IMR-90 (cell line): Measurements from ENCODE around the gene LCNL1. TPM values are rescaled to one million over a fixed set of nuclear protein-coding genes. Genes with fewer than 3 reads are reported as not detected.

Experiments used
- ATAC-seq: fragments of 200-7000 bp; cut with Tn5 transposase; 2 replicates; pipeline ENCODE4 v1.9.1; 2020; ENCODE audit warnings: low read depth, mild to moderate bottlenecking, moderate library complexity
- BruUV-seq: library from RNA; stranded (reverse); fragments of 400-500 nt; replicated peaks from 2 replicates; lab custom pipeline; 2021; lab: Mats Ljungman, UMichigan
- CTCF ChIA-PET: fragments of 300-600 bp; formaldehyde crosslinking; extraction: SDS; loops from one replicate; lab custom pipeline; 2021; ENCODE audit warnings: antibody characterized with exemption; lab: Yijun Ruan, JAX
- POLR2A ChIA-PET: fragments of 300-600 bp; sonication (Branson Sonifier 250); formaldehyde crosslinking; loops from one replicate; lab custom pipeline; 2022; ENCODE audit warnings: antibody characterized with exemption; ENCODE audit not compliant: unreplicated experiment; lab: Charles Lee
- DNase-seq: peaks from one replicate; pipeline ENCODE4 v3.0.0; 2013
- H2AFZ ChIP-seq: replicated peaks from 2 replicates; pipeline ENCODE3; 2013; ENCODE audit warnings: low read length, mild to moderate bottlenecking; ENCODE audit not compliant: poor library complexity
- H2AK5ac ChIP-seq: 2 replicates; pipeline ENCODE4 v1.6.1; 2013; ENCODE audit warnings: low read depth, low read length, inconsistent platforms
- H2AK9ac ChIP-seq: replicated peaks from 2 replicates; pipeline ENCODE3; 2013; ENCODE audit warnings: mild to moderate bottlenecking, low read depth, low read length, moderate library complexity; ENCODE audit not compliant: poor library complexity
- H2BK120ac ChIP-seq: 2 replicates; pipeline ENCODE4 v1.6.1; 2013; ENCODE audit warnings: low read depth, low read length, inconsistent platforms
- H2BK15ac ChIP-seq: 3 replicates; pipeline ENCODE4 v1.6.1; 2013; ENCODE audit warnings: low read depth, low read length, inconsistent platforms
- H2BK20ac ChIP-seq: 2 replicates; pipeline ENCODE4 v1.6.1; 2013; ENCODE audit warnings: low read depth, mild to moderate bottlenecking, inconsistent platforms, low read length, moderate library complexity
- H2BK5ac ChIP-seq: 2 replicates; pipeline ENCODE4 v1.6.1; 2013; ENCODE audit warnings: mild to moderate bottlenecking, low read depth, low read length, inconsistent platforms; ENCODE audit not compliant: poor library complexity, severe bottlenecking
- H3K14ac ChIP-seq: replicated peaks from 2 replicates; pipeline ENCODE4 v1.6.1; 2013; ENCODE audit warnings: low read depth, low read length, inconsistent platforms
- H3K18ac ChIP-seq: 2 replicates; pipeline ENCODE4 v1.6.1; 2013; ENCODE audit warnings: low read depth, low read length, control low read depth
- H3K23ac ChIP-seq: 2 replicates; pipeline ENCODE4 v1.6.1; 2013; ENCODE audit warnings: low read depth, low read length, inconsistent platforms
- H3K27ac ChIP-seq: 2 replicates; pipeline ENCODE4 v1.5.1; 2013; ENCODE audit warnings: mild to moderate bottlenecking, control low read depth, low read length; ENCODE audit not compliant: insufficient read depth
- H3K27me3 ChIP-seq: 2 replicates; pipeline ENCODE4 v1.6.1; 2013; ENCODE audit warnings: low read length; ENCODE audit not compliant: control insufficient read depth, insufficient read depth
- H3K36me3 ChIP-seq: 2 replicates; pipeline ENCODE4 v1.6.1; 2013; ENCODE audit warnings: low read length, mixed read lengths; ENCODE audit not compliant: control insufficient read depth, insufficient read depth
- H3K4ac ChIP-seq: 2 replicates; pipeline ENCODE4 v1.6.1; 2013; ENCODE audit warnings: low read depth, low read length, inconsistent platforms
- H3K4me1 ChIP-seq: 2 replicates; pipeline ENCODE4 v1.6.1; 2013; ENCODE audit warnings: low read length, mixed read lengths; ENCODE audit not compliant: control insufficient read depth, insufficient read depth
- H3K4me2 ChIP-seq: 2 replicates; pipeline ENCODE4 v1.6.1; 2013; ENCODE audit warnings: low read depth, mild to moderate bottlenecking, control low read depth, low read length, moderate library complexity
- H3K4me3 ChIP-seq: 2 replicates; pipeline ENCODE4 v1.5.1; 2013; ENCODE audit warnings: low read depth, mild to moderate bottlenecking, control low read depth, low read length, moderate library complexity; ENCODE audit not compliant: insufficient read depth
- H3K56ac ChIP-seq: 2 replicates; pipeline ENCODE4 v1.6.1; 2013; ENCODE audit warnings: low read length, inconsistent platforms; ENCODE audit not compliant: insufficient read depth; ENCODE audit errors: extremely low read depth
- H3K79me1 ChIP-seq, 2 experiments: 2 replicates each; pipeline ENCODE4 v1.6.1; 2013; ENCODE audit warnings: low read length in 2 of 2, inconsistent platforms in 1 of 2, low read depth in 1 of 2
- H3K9ac ChIP-seq: 2 replicates; pipeline ENCODE4 v1.6.1; 2013; ENCODE audit warnings: low read depth, low read length, control low read depth
- H3K9me1 ChIP-seq: 2 replicates; pipeline ENCODE4 v1.6.1; 2013; ENCODE audit warnings: low read length, inconsistent platforms; ENCODE audit not compliant: insufficient read depth
- H3K9me3 ChIP-seq: 2 replicates; pipeline ENCODE4 v1.6.1; 2013; ENCODE audit warnings: low read length; ENCODE audit not compliant: control insufficient read depth, insufficient read depth
- H4K20me1 ChIP-seq: 2 replicates; pipeline ENCODE4 v1.6.1; 2013; ENCODE audit warnings: low read length, inconsistent platforms; ENCODE audit not compliant: insufficient read depth
- H4K5ac ChIP-seq: 2 replicates; pipeline ENCODE4 v1.6.1; 2013; ENCODE audit warnings: mild to moderate bottlenecking, low read depth, low read length, control low read depth
- H4K8ac ChIP-seq, 2 experiments: 2 replicates each; pipeline ENCODE4 v1.6.1; 2013; ENCODE audit warnings: low read depth in 2 of 2, low read length in 2 of 2, control low read depth in 1 of 2, inconsistent platforms in 1 of 2
- H4K91ac ChIP-seq: 2 replicates; pipeline ENCODE4 v1.6.1; 2013; ENCODE audit warnings: low read depth, low read length, inconsistent platforms; ENCODE audit not compliant: insufficient read depth
- BHLHE40 ChIP-seq: fragments of 150-350 bp; IDR thresholded peaks from 2 replicates; pipeline ENCODE4 v1.6.1; 2016; ENCODE audit warnings: mild to moderate bottlenecking, low read depth, low read length
- CHD1 ChIP-seq: IDR thresholded peaks from 2 replicates; pipeline ENCODE4 v1.6.1; 2012; ENCODE audit warnings: low read depth, low read length, improper control_type of control experiment
- FOS ChIP-seq: fragments of 150-350 bp; IDR thresholded peaks from 2 replicates; pipeline ENCODE4 v1.6.1; 2016; ENCODE audit warnings: low read depth, low read length
- MAFK ChIP-seq: IDR thresholded peaks from 2 replicates; pipeline ENCODE4 v1.6.1; 2012; ENCODE audit warnings: low read depth, low read length, improper control_type of control experiment
- MAZ ChIP-seq: IDR thresholded peaks from 2 replicates; pipeline ENCODE4 v1.6.1; 2012; ENCODE audit warnings: low read depth, mild to moderate bottlenecking, low read length, improper control_type of control experiment, moderate library complexity, borderline replicate concordance
- NFE2L2 ChIP-seq: fragments of 150-350 bp; IDR thresholded peaks from 2 replicates; pipeline ENCODE4 v1.6.1; 2016; ENCODE audit warnings: low read depth, mild to moderate bottlenecking, low read length
- POLR2A ChIP-seq: IDR thresholded peaks from 2 replicates; pipeline ENCODE4 v1.6.1; 2012; ENCODE audit warnings: mild to moderate bottlenecking, low read depth, low read length
- RFX5 ChIP-seq: IDR thresholded peaks from 2 replicates; pipeline ENCODE4 v1.8.0; 2012; ENCODE audit warnings: low read depth, mild to moderate bottlenecking, low read length, moderate library complexity
- SMC3 ChIP-seq: fragments of 150-350 bp; IDR thresholded peaks from 2 replicates; pipeline ENCODE4 v1.6.1; 2016; ENCODE audit warnings: low read depth, mild to moderate bottlenecking, antibody characterized with exemption, low read length, moderate library complexity
- USF2 ChIP-seq: fragments of 150-350 bp; IDR thresholded peaks from 2 replicates; pipeline ENCODE4 v1.6.1; 2017; ENCODE audit warnings: mild to moderate bottlenecking, antibody characterized with exemption, low read length, low read depth
- WGBS, 2 experiments: methylation state at CpG; one replicate each; pipeline versions ENCODE4 v1.1.5 to v1.1.7; 2013; ENCODE audit warnings: missing lambda C conversion rate in 2 of 2; ENCODE audit not compliant: insufficient read length in 1 of 2; ENCODE audit errors: extremely low coverage in 2 of 2; 5-methylcytosine and 5-hydroxymethylcytosine counted together
- dilution Hi-C: fragments of 300-500 bp; cut with HindIII; formaldehyde crosslinking; loops from one replicate; pipeline ENCODE4 v1.14.3; 2018; ENCODE audit warnings: low sequenced_read_pairs; ENCODE audit not compliant: unreplicated experiment
- in situ Hi-C: fragments of 300-500 bp; cut with MboI; formaldehyde crosslinking; loops from 3 replicates; pipeline ENCODE4 v1.14.3; 2019; ENCODE audit warnings: low sequenced_read_pairs, inconsistent platforms, mixed read lengths
- intact Hi-C: fragments of 100-400 bp; cut with micrococcal nuclease; formaldehyde crosslinking; loops from 2 replicates; pipeline ENCODE4 v1.10.0; 2022
- polyA plus RNA-seq, 3 experiments: library from polyadenylated mRNA; depleted of rRNA; stranded (reverse); fragments of >200 nt; gene quantifications; 2 replicates each; pipeline ENCODE4 v1.2.3, GENCODE V29; 2012; ENCODE audit warnings: low replicate concordance in 1 of 3
- total RNA-seq: library from RNA; depleted of rRNA; stranded (reverse); fragments of >200 nt; gene quantifications from 2 replicates; pipeline ENCODE4 v1.2.3, GENCODE V29; 2012
- TF ChIP-seq, protein P1 (sequence below): fragments of 150-350 bp; IDR thresholded peaks from 2 replicates; pipeline ENCODE4 v1.6.1; 2016; ENCODE audit warnings: low read depth, mild to moderate bottlenecking, low read length, moderate library complexity, borderline replicate concordance
- TF ChIP-seq, protein P2 (sequence below): conservative IDR thresholded peaks from 2 replicates; pipeline ENCODE4 v1.5.1; 2012; ENCODE audit warnings: mild to moderate bottlenecking, low read depth, low read length, improper control_type of control experiment

LCNL1 gene
- total and polyA plus RNA-seq, 2 of the 4 experiments (the other 2 are of a cell fraction): 0.15 TPM; not detected in 1

- in situ Hi-C loops: no loop called here
- POLR2A ChIA-PET: no interaction called here
- no peak overlapping the region for H2BK5ac ChIP-seq
- H3K9ac ChIP-seq: no peak overlapping the region
- CTCF ChIA-PET: interaction anchor here (1.0 kb wide), 1 partner anchor 50 kb away, joined by 3 read pairs; no protein-coding TSS in a partner anchor
- no peaks in the 10 kb centered on the region for H3K27me3 ChIP-seq
- H4K5ac ChIP-seq: no peak overlapping the region; the same call in 1 of the 2 replicates
- BruUV-seq: no TSS peak
- H3K4me1 ChIP-seq: peaks cover 21% of the 10 kb centered on the region
- H2AK5ac ChIP-seq: no peak overlapping the region; the same call in 1 of the 2 replicates
- intact Hi-C loops: no loop called here
- peaks cover 5% of the 10 kb centered on the region; the same call in 1 of the 2 replicates for H3K36me3 ChIP-seq
- H3K14ac ChIP-seq: no peak overlapping the region
- H3K4me3 ChIP-seq: no peak overlapping the region
- H3K27ac ChIP-seq: no peak overlapping the region
- no peak overlapping the region for H3K56ac ChIP-seq
- ATAC-seq (no peak), DNase-seq (no peak)
- H3K9me1 ChIP-seq: peaks cover 8% of the 10 kb centered on the region
- no peak overlapping the region for H2BK120ac ChIP-seq
- dilution Hi-C loops: no loop called here
- WGBS, 2 experiments: 53% methylated on average over 8 of the region's 18 CpGs; no CpG with 5 or more reads in 1 of the 2 experiments
- no peaks in the 10 kb centered on the region for H3K9me3 ChIP-seq
- H4K91ac ChIP-seq: no peak overlapping the region
- TF ChIP-seq MAFK: no peak
- TF ChIP-seq CHD1: no peak
- TF ChIP-seq BHLHE40: no peak
- TF ChIP-seq POLR2A: no peak
- TF ChIP-seq MAZ: no peak
- TF ChIP-seq, protein P1, sequence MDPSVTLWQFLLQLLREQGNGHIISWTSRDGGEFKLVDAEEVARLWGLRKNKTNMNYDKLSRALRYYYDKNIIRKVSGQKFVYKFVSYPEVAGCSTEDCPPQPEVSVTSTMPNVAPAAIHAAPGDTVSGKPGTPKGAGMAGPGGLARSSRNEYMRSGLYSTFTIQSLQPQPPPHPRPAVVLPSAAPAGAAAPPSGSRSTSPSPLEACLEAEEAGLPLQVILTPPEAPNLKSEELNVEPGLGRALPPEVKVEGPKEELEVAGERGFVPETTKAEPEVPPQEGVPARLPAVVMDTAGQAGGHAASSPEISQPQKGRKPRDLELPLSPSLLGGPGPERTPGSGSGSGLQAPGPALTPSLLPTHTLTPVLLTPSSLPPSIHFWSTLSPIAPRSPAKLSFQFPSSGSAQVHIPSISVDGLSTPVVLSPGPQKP: no peak
- no peak for TF ChIP-seq RFX5
- TF ChIP-seq NFE2L2: no peak
- TF ChIP-seq, protein P2, sequence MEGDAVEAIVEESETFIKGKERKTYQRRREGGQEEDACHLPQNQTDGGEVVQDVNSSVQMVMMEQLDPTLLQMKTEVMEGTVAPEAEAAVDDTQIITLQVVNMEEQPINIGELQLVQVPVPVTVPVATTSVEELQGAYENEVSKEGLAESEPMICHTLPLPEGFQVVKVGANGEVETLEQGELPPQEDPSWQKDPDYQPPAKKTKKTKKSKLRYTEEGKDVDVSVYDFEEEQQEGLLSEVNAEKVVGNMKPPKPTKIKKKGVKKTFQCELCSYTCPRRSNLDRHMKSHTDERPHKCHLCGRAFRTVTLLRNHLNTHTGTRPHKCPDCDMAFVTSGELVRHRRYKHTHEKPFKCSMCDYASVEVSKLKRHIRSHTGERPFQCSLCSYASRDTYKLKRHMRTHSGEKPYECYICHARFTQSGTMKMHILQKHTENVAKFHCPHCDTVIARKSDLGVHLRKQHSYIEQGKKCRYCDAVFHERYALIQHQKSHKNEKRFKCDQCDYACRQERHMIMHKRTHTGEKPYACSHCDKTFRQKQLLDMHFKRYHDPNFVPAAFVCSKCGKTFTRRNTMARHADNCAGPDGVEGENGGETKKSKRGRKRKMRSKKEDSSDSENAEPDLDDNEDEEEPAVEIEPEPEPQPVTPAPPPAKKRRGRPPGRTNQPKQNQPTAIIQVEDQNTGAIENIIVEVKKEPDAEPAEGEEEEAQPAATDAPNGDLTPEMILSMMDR: no peak
- TF ChIP-seq FOS: no peak
- TF ChIP-seq SMC3: no peak
- TF ChIP-seq USF2: no peak
- H3K18ac ChIP-seq: no peak overlapping the region
- no peak overlapping the region for H2BK15ac ChIP-seq
- no peak overlapping the region for H3K4me2 ChIP-seq
- H2AFZ ChIP-seq: no peak overlapping the region
- no peak overlapping the region for H3K23ac ChIP-seq
- H2AK9ac ChIP-seq: no peak overlapping the region
- peaks cover 2 to 12% of the 10 kb centered on the region in 2 experiments; a peak in 3 of 4 replicates for H3K79me1 ChIP-seq
- no peak overlapping the region for H2BK20ac ChIP-seq
- H3K4ac ChIP-seq: peak overlapping the region; percentile 80
- peak overlapping the region in 1 of 2 experiments; percentile 2; a peak in 1 of 4 replicates for H4K8ac ChIP-seq
- H4K20me1 ChIP-seq: no peaks in the 10 kb centered on the region; the same call in 1 of the 2 replicates
Measured at GRCh38 chr9:136997830-136998234, 15.0 kb downstream of the LCNL1 start.
